KMS-11 (cell line): ENCODE measurements around the gene C1GALT1.

Experiments
- H2AFZ ChIP-seq: fragments of 200-600 bp; sonication (generic); 2 replicates; pipeline ENCODE4 v1.6.1; 2016; ENCODE audit warnings: antibody characterized with exemption, mixed run types, low read depth
- H3K27ac ChIP-seq: fragments of 200-600 bp; sonication (generic); 2 replicates; pipeline ENCODE4 v1.6.1; 2016; ENCODE audit warnings: mild to moderate bottlenecking, mixed run types
- H3K27me3 ChIP-seq: fragments of 200-600 bp; sonication (generic); 2 replicates; pipeline ENCODE4 v1.6.1; 2017; ENCODE audit warnings: mild to moderate bottlenecking, low read depth, mixed run types, moderate library complexity; ENCODE audit not compliant: insufficient read depth
- H3K36me3 ChIP-seq: fragments of 200-600 bp; sonication (generic); 2 replicates; pipeline ENCODE4 v1.6.1; 2017; ENCODE audit warnings: mild to moderate bottlenecking, mixed run types; ENCODE audit not compliant: insufficient read depth
- H3K4me1 ChIP-seq: fragments of 200-600 bp; sonication (generic); 2 replicates; pipeline ENCODE4 v1.6.1; 2016; ENCODE audit warnings: mild to moderate bottlenecking, low read depth, mixed run types; ENCODE audit not compliant: poor library complexity, severe bottlenecking
- H3K4me2 ChIP-seq: fragments of 200-600 bp; sonication (generic); 2 replicates; pipeline ENCODE4 v1.7.0; 2016; ENCODE audit warnings: mild to moderate bottlenecking, mixed run types
- H3K4me3 ChIP-seq: fragments of 200-600 bp; sonication (generic); IDR thresholded peaks from 2 replicates; pipeline ENCODE4 v1.6.1; 2017; ENCODE audit warnings: low read depth, low read length, mixed read lengths; ENCODE audit not compliant: insufficient read depth
- H3K79me2 ChIP-seq: fragments of 200-600 bp; sonication (generic); 2 replicates; pipeline ENCODE4 v1.6.1; 2016; ENCODE audit warnings: low read depth, mixed run types; ENCODE audit not compliant: insufficient read depth
- H3K9ac ChIP-seq: fragments of 200-600 bp; sonication (generic); 2 replicates; pipeline ENCODE4 v1.6.1; 2016; ENCODE audit warnings: mild to moderate bottlenecking, mixed run types
- H4K20me1 ChIP-seq: fragments of 200-600 bp; sonication (generic); 2 replicates; pipeline ENCODE4 v1.6.1; 2016; ENCODE audit warnings: mild to moderate bottlenecking, mixed run types; ENCODE audit not compliant: insufficient read depth
- TF ChIP-seq, protein P1 (sequence below): fragments of 200-600 bp; sonication (generic); conservative IDR thresholded peaks from 2 replicates; pipeline ENCODE4 v1.6.1; 2017; ENCODE audit warnings: low read depth, mild to moderate bottlenecking, antibody characterized with exemption, low read length, moderate library complexity, mixed read lengths

Gene C1GALT1

GRCh38 chr7:7292608-7293007 is 110.3 kb downstream of the C1GALT1 start:
- no peaks in the 10 kb centered on the region for H3K36me3 ChIP-seq
- no peak overlapping the region for H3K4me2 ChIP-seq
- no peaks in the 10 kb centered on the region for H3K4me1 ChIP-seq
- no peak overlapping the region for H3K9ac ChIP-seq
- no peak overlapping the region for H2AFZ ChIP-seq
- no peaks in the 10 kb centered on the region for H3K79me2 ChIP-seq
- no peaks in the 10 kb centered on the region for H4K20me1 ChIP-seq
- TF ChIP-seq, protein P1, sequence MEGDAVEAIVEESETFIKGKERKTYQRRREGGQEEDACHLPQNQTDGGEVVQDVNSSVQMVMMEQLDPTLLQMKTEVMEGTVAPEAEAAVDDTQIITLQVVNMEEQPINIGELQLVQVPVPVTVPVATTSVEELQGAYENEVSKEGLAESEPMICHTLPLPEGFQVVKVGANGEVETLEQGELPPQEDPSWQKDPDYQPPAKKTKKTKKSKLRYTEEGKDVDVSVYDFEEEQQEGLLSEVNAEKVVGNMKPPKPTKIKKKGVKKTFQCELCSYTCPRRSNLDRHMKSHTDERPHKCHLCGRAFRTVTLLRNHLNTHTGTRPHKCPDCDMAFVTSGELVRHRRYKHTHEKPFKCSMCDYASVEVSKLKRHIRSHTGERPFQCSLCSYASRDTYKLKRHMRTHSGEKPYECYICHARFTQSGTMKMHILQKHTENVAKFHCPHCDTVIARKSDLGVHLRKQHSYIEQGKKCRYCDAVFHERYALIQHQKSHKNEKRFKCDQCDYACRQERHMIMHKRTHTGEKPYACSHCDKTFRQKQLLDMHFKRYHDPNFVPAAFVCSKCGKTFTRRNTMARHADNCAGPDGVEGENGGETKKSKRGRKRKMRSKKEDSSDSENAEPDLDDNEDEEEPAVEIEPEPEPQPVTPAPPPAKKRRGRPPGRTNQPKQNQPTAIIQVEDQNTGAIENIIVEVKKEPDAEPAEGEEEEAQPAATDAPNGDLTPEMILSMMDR, result no peak
- no peak overlapping the region for H3K4me3 ChIP-seq
- H3K27me3 ChIP-seq, result no peaks in the 10 kb centered on the region
- H3K27ac ChIP-seq, result no peak overlapping the region

- Histone ChIP-seq H3K4me2 (no peak overlapping the region), H4K20me1 (no peaks in the 10 kb centered on the region), H3K9ac (no peak overlapping the region), H3K27me3 (no peaks in the 10 kb centered on the region), H2AFZ (no peak overlapping the region), H3K36me3 (no peaks in the 10 kb centered on the region), H3K79me2 (no peaks in the 10 kb centered on the region), H3K4me3 (no peak overlapping the region), H3K4me1 (no peaks in the 10 kb centered on the region), H3K27ac (no peak overlapping the region)
- TF ChIP-seq, protein P1, result no peak
Observed at GRCh38 chr7:7293092-7293491, 110.7 kb downstream of the C1GALT1 start.

GRCh38 chr7:7294911-7295310 is 112.6 kb downstream of the C1GALT1 start:
- Histone ChIP-seq H3K27me3 (no peaks in the 10 kb centered on the region), H2AFZ (no peak overlapping the region), H3K4me1 (no peaks in the 10 kb centered on the region), H3K36me3 (no peaks in the 10 kb centered on the region), H3K79me2 (no peaks in the 10 kb centered on the region), H3K4me2 (no peak overlapping the region), H3K4me3 (no peak overlapping the region), H4K20me1 (no peaks in the 10 kb centered on the region), H3K27ac (no peak overlapping the region), H3K9ac (no peak overlapping the region)
- TF ChIP-seq, protein P1, result no peak
